H9 (cell line): ENCODE data around the gene NGDN. TPM values are rescaled to one million over a fixed set of nuclear protein-coding genes. Genes with fewer than 3 reads are reported as not detected.

Experiments used
- DNase-seq: peaks from one replicate; pipeline ENCODE4 v3.0.0-alpha.2; 2017
- H2AFZ ChIP-seq: one replicate; pipeline ENCODE4 v1.6.1; 2013; ENCODE audit warnings: mild to moderate bottlenecking, low read length, control low read depth, moderate library complexity
- H2AK5ac ChIP-seq: 2 replicates; pipeline ENCODE4 v1.6.1; 2013; ENCODE audit warnings: low read length, control low read depth, mixed read lengths; ENCODE audit not compliant: insufficient read length
- H2BK120ac ChIP-seq: one replicate; pipeline ENCODE4 v1.6.1; 2013; ENCODE audit warnings: low read depth, mild to moderate bottlenecking, low read length, control low read depth, inconsistent platforms; ENCODE audit not compliant: poor library complexity, severe bottlenecking
- H2BK12ac ChIP-seq: 2 replicates; pipeline ENCODE4 v1.6.1; 2013; ENCODE audit warnings: low read length, control low read depth, mixed read lengths, low read depth; ENCODE audit not compliant: insufficient read length
- H2BK15ac ChIP-seq: 2 replicates; pipeline ENCODE4 v1.6.1; 2013; ENCODE audit warnings: low read depth, low read length, control low read depth
- H2BK20ac ChIP-seq: one replicate; pipeline ENCODE4 v1.6.1; 2013; ENCODE audit warnings: low read depth, mild to moderate bottlenecking, low read length, control low read depth, inconsistent platforms; ENCODE audit not compliant: poor library complexity, severe bottlenecking
- H2BK5ac ChIP-seq: 2 replicates; pipeline ENCODE4 v1.6.1; 2013; ENCODE audit warnings: low read length, control low read depth, mixed read lengths; ENCODE audit not compliant: insufficient read length
- H3K14ac ChIP-seq: 2 replicates; pipeline ENCODE4 v1.6.1; 2013; ENCODE audit warnings: low read length, control low read depth; ENCODE audit not compliant: insufficient read depth
- H3K18ac ChIP-seq: 2 replicates; pipeline ENCODE4 v1.6.1; 2013; ENCODE audit warnings: low read depth, mild to moderate bottlenecking, mixed read lengths, low read length, control low read depth; ENCODE audit not compliant: insufficient read length
- H3K23ac ChIP-seq: 2 replicates; pipeline ENCODE4 v1.6.1; 2013; ENCODE audit warnings: low read length, control low read depth, mixed read lengths, low read depth; ENCODE audit not compliant: insufficient read length
- H3K23me2 ChIP-seq: 2 replicates; pipeline ENCODE4 v1.6.1; 2013; ENCODE audit warnings: low read depth, mild to moderate bottlenecking, mixed read lengths, low read length, control low read depth; ENCODE audit not compliant: insufficient read length, poor library complexity, severe bottlenecking
- H3K27ac ChIP-seq: 2 replicates; pipeline ENCODE4 v1.5.1; 2013; ENCODE audit warnings: low read length, control low read depth, mixed read lengths, low read depth; ENCODE audit not compliant: insufficient read length
- H3K27me3 ChIP-seq: 2 replicates; pipeline ENCODE4 v1.6.1; 2013; ENCODE audit warnings: low read length, control low read depth, inconsistent platforms; ENCODE audit not compliant: insufficient read depth
- H3K4ac ChIP-seq: 2 replicates; pipeline ENCODE4 v1.6.1; 2013; ENCODE audit warnings: low read depth, mild to moderate bottlenecking, control low read depth, inconsistent platforms, low read length, moderate library complexity
- H3K4me1 ChIP-seq: 2 replicates; pipeline ENCODE4 v1.6.1; 2013; ENCODE audit warnings: low read length, control low read depth, inconsistent platforms; ENCODE audit not compliant: insufficient read depth
- H3K4me2 ChIP-seq: 2 replicates; pipeline ENCODE4 v1.6.1; 2013; ENCODE audit warnings: low read length, control low read depth, mixed read lengths; ENCODE audit not compliant: insufficient read length, insufficient read depth
- H3K56ac ChIP-seq: 2 replicates; pipeline ENCODE4 v1.6.1; 2013; ENCODE audit warnings: low read depth, mild to moderate bottlenecking, mixed read lengths, low read length, control low read depth; ENCODE audit not compliant: insufficient read length
- H3K79me1 ChIP-seq: 2 replicates; pipeline ENCODE4 v1.6.1; 2013; ENCODE audit warnings: low read depth, mild to moderate bottlenecking, moderate library complexity, low read length, control low read depth, inconsistent platforms; ENCODE audit not compliant: insufficient read depth, poor library complexity, severe bottlenecking
- H3K79me2 ChIP-seq: 2 replicates; pipeline ENCODE4 v1.6.1; 2013; ENCODE audit warnings: low read length, control low read depth, inconsistent platforms; ENCODE audit not compliant: insufficient read depth
- H3K9ac ChIP-seq: 2 replicates; pipeline ENCODE4 v1.6.1; 2013; ENCODE audit warnings: low read length, control low read depth, mixed read lengths; ENCODE audit not compliant: insufficient read length; ENCODE audit errors: extremely low read depth
- H3K9me3 ChIP-seq: one replicate; pipeline ENCODE4 v1.6.1; 2013; ENCODE audit warnings: low read depth, low read length, inconsistent platforms; ENCODE audit not compliant: control insufficient read depth
- H3T11ph ChIP-seq: one replicate; pipeline ENCODE4 v1.6.1; 2013; ENCODE audit warnings: mild to moderate bottlenecking, low read length, control low read depth, inconsistent platforms
- H4K20me1 ChIP-seq: one replicate; pipeline ENCODE4 v1.6.1; 2013; ENCODE audit not compliant: control insufficient read depth, insufficient read length, insufficient read depth
- H4K5ac ChIP-seq: 2 replicates; pipeline ENCODE4 v1.6.1; 2013; ENCODE audit warnings: low read depth, mild to moderate bottlenecking, mixed read lengths, low read length, control low read depth; ENCODE audit not compliant: insufficient read length
- H4K8ac ChIP-seq: replicated peaks from 2 replicates; pipeline ENCODE4 v1.6.1; 2013; ENCODE audit warnings: low read length, control low read depth, mixed read lengths, low read depth; ENCODE audit not compliant: insufficient read length
- H4K91ac ChIP-seq: 2 replicates; pipeline ENCODE4 v1.6.1; 2013; ENCODE audit warnings: low read depth, mild to moderate bottlenecking, moderate library complexity, mixed read lengths, low read length, control low read depth; ENCODE audit not compliant: insufficient read length
- H3K27ac Mint-ChIP-seq, 3 experiments: 2 replicates in 2 of 3; 3 replicates in 1 of 3; pipeline ENCODE4 v1.8.0; 2020 to 2021; ENCODE audit warnings: mixed read lengths in 3 of 3, mild to moderate bottlenecking in 1 of 3, moderate library complexity in 1 of 3
- H3K27me3 Mint-ChIP-seq: 2 replicates; pipeline ENCODE4 v1.8.0; 2021; ENCODE audit warnings: low read depth, mild to moderate bottlenecking, moderate library complexity, mixed read lengths
- H3K36me3 Mint-ChIP-seq, 3 experiments: 2 replicates in 2 of 3; 3 replicates in 1 of 3; pipeline ENCODE4 v1.8.0; 2020 to 2021; ENCODE audit warnings: low read depth in 3 of 3, mixed read lengths in 3 of 3; ENCODE audit not compliant: insufficient read depth in 1 of 3
- H3K4me1 Mint-ChIP-seq, 2 experiments: 2 replicates each; pipeline ENCODE4 v1.8.0; 2020; ENCODE audit warnings: mixed read lengths in 2 of 2
- H3K4me3 Mint-ChIP-seq, 2 experiments: 2 replicates in 1 of 2; 3 replicates in 1 of 2; pipeline ENCODE4 v1.8.0; 2020 to 2021; ENCODE audit warnings: mild to moderate bottlenecking in 2 of 2, mixed read lengths in 2 of 2, moderate library complexity in 1 of 2
- H3K9me3 Mint-ChIP-seq, 2 experiments: 2 replicates in 1 of 2; 3 replicates in 1 of 2; pipeline ENCODE4 v1.8.0; 2020; ENCODE audit warnings: mild to moderate bottlenecking in 2 of 2, mixed read lengths in 2 of 2, moderate library complexity in 1 of 2
- CTCF ChIP-seq: fragments of 200-600 bp; sonication (generic); conservative IDR thresholded peaks from 3 replicates; pipeline ENCODE4 v1.8.0; 2021; ENCODE audit warnings: antibody characterized with exemption, mild to moderate bottlenecking
- WGBS: extraction: QIAGEN DNeasy Blood & Tissue Kit; methylation state at CpG from one replicate; pipeline ENCODE4 v1.1.7; 2013; ENCODE audit warnings: missing lambda C conversion rate, low lambda C conversion rate, mixed read lengths; ENCODE audit not compliant: insufficient read length; ENCODE audit errors: extremely low coverage; 5-methylcytosine and 5-hydroxymethylcytosine counted together
- total RNA-seq: library from RNA; stranded (reverse); gene quantifications from 2 replicates; pipeline ENCODE4 v1.2.1, GENCODE V29; 2021

NGDN gene
- total RNA-seq, 1 experiment from 2014 or later = 53.1 TPM

GRCh38 chr14:23457587-23458445 is 11.7 kb upstream of the NGDN start:
- no peak overlapping the region for H3K9ac ChIP-seq
- H4K91ac ChIP-seq = no peak overlapping the region
- H2AK5ac ChIP-seq = no peak overlapping the region
- no peak overlapping the region for H2BK12ac ChIP-seq
- no peak for TF ChIP-seq CTCF
- no peak overlapping the region for H3K18ac ChIP-seq
- H4K20me1 ChIP-seq = no peaks in the 10 kb centered on the region
- no peak overlapping the region for H4K8ac ChIP-seq
- H3K27me3 Mint-ChIP-seq = peaks cover 13% of the 10 kb centered on the region
- no peak for DNase-seq
- H3K14ac ChIP-seq = no peak overlapping the region
- H3K9me3 ChIP-seq = no peaks in the 10 kb centered on the region
- no peak overlapping the region for H3K23ac ChIP-seq
- peaks cover 0 to 4% of the 10 kb centered on the region in 2 experiments; a peak in 1 of 4 replicates for H3K4me1 Mint-ChIP-seq
- no peak overlapping the region for H3K27ac Mint-ChIP-seq
- H4K5ac ChIP-seq = no peak overlapping the region
- no peak overlapping the region for H3K4me3 Mint-ChIP-seq
- no peak overlapping the region for H2BK20ac ChIP-seq
- no CpG with 5 or more reads among the region's 5 CpGs for WGBS
- no peaks in the 10 kb centered on the region for H3K79me1 ChIP-seq
- H3K4me1 ChIP-seq = no peaks in the 10 kb centered on the region
- no peak overlapping the region for H3K27ac ChIP-seq
- no peak overlapping the region for H3K56ac ChIP-seq
- H2BK5ac ChIP-seq = no peak overlapping the region
- H3K27me3 ChIP-seq = no peaks in the 10 kb centered on the region
- H3K4ac ChIP-seq = no peak overlapping the region
- H3T11ph ChIP-seq = no peak overlapping the region
- H3K36me3 Mint-ChIP-seq = no peaks in the 10 kb centered on the region
- no peaks in the 10 kb centered on the region for H3K79me2 ChIP-seq
- no peak overlapping the region for H2AFZ ChIP-seq
- H2BK120ac ChIP-seq = no peak overlapping the region
- peaks cover 2 to 3% of the 10 kb centered on the region in 2 experiments; a peak in 3 of 5 replicates for H3K9me3 Mint-ChIP-seq
- no peak overlapping the region for H3K4me2 ChIP-seq
- H3K23me2 ChIP-seq = no peaks in the 10 kb centered on the region
- no peak overlapping the region for H2BK15ac ChIP-seq
